OCI-LY7 (cell line): ENCODE results near the gene XPO4. TPM values are rescaled to one million over a fixed set of nuclear protein-coding genes. Genes with fewer than 3 reads are reported as not detected.

Experiments used
- BruUV-seq: library from RNA; stranded (reverse); fragments of 400-500 nt; replicated peaks from 2 replicates; lab custom pipeline; 2021; lab: Mats Ljungman, UMichigan
- CTCF ChIA-PET: fragments of 300-600 bp; sonication (Branson Sonifier 250); formaldehyde crosslinking; loops from one replicate; lab custom pipeline; 2022; ENCODE audit warnings: antibody characterized with exemption; ENCODE audit not compliant: unreplicated experiment; lab: Charles Lee
- POLR2A ChIA-PET: fragments of 300-600 bp; sonication (Branson Sonifier 250); formaldehyde crosslinking; loops from one replicate; lab custom pipeline; 2022; ENCODE audit warnings: antibody characterized with exemption; lab: Charles Lee
- DNase-seq: peaks from one replicate; pipeline ENCODE4 v3.0.0-alpha.2; 2015; ENCODE audit warnings: low spot score
- H2AFZ ChIP-seq: fragments of 200-600 bp; sonication (generic), shearing (Covaris generic); 2 replicates; pipeline ENCODE4 v1.6.1; 2014; ENCODE audit warnings: mild to moderate bottlenecking, antibody characterized with exemption, low read length, moderate library complexity
- H3K27ac ChIP-seq: fragments of 200-600 bp; sonication (generic); 2 replicates; pipeline ENCODE4 v1.5.1; 2014; ENCODE audit warnings: mixed run types, low read depth, mild to moderate bottlenecking, moderate library complexity, low read length, inconsistent platforms; ENCODE audit not compliant: poor library complexity, severe bottlenecking
- H3K36me3 ChIP-seq: fragments of 200-600 bp; sonication (generic); 2 replicates; pipeline ENCODE4 v1.6.1; 2014; ENCODE audit warnings: mild to moderate bottlenecking, antibody characterized with exemption, low read length, moderate library complexity, mixed read lengths; ENCODE audit not compliant: insufficient read depth
- H3K4me1 ChIP-seq: fragments of 200-600 bp; sonication (generic); 2 replicates; pipeline ENCODE4 v1.5.1; 2014; ENCODE audit warnings: mild to moderate bottlenecking, low read length; ENCODE audit not compliant: insufficient read depth, poor library complexity, severe bottlenecking
- H3K4me2 ChIP-seq: fragments of 200-600 bp; sonication (generic); 2 replicates; pipeline ENCODE4 v1.6.1; 2014; ENCODE audit warnings: mild to moderate bottlenecking, low read length
- H3K4me3 ChIP-seq: fragments of 200-600 bp; sonication (generic); 2 replicates; pipeline ENCODE4 v1.5.1; 2014; ENCODE audit warnings: mild to moderate bottlenecking, low read depth, low read length; ENCODE audit not compliant: poor library complexity, severe bottlenecking
- H3K79me2 ChIP-seq: fragments of 200-600 bp; sonication (generic); 2 replicates; pipeline ENCODE4 v1.6.1; 2016; ENCODE audit warnings: low read depth, mild to moderate bottlenecking, low read length, moderate library complexity, mixed read lengths; ENCODE audit not compliant: insufficient read depth
- H3K9me2 ChIP-seq: fragments of 200-600 bp; sonication (generic); 2 replicates; pipeline ENCODE4 v1.6.1; 2016; ENCODE audit warnings: mild to moderate bottlenecking, low read length, mixed read lengths; ENCODE audit not compliant: insufficient read depth
- H3K9me3 ChIP-seq: fragments of 200-600 bp; sonication (generic); 2 replicates; pipeline ENCODE4 v1.6.1; 2014; ENCODE audit warnings: mild to moderate bottlenecking, mixed run types, low read length, mixed read lengths
- H4K20me1 ChIP-seq: fragments of 200-600 bp; sonication (generic); 2 replicates; pipeline ENCODE4 v1.6.1; 2014; ENCODE audit warnings: mild to moderate bottlenecking, antibody characterized with exemption, low read length, moderate library complexity, mixed read lengths; ENCODE audit not compliant: insufficient read depth
- CTCF ChIP-seq: fragments of 200-600 bp; sonication (generic); conservative IDR thresholded peaks from 2 replicates; pipeline ENCODE4 v1.5.1; 2014; ENCODE audit warnings: mild to moderate bottlenecking, antibody characterized with exemption, low read length, moderate library complexity, mixed read lengths
- EZH2phosphoT487 ChIP-seq: fragments of 200-600 bp; sonication (generic); IDR thresholded peaks from 2 replicates; pipeline ENCODE4 v1.6.1; 2018; ENCODE audit warnings: low read depth, borderline replicate concordance, mild to moderate bottlenecking, mixed run types, antibody characterized with exemption, low read length, moderate library complexity, mixed read lengths
- intact Hi-C: fragments of 100-400 bp; cut with micrococcal nuclease; formaldehyde crosslinking; loops from one replicate; pipeline ENCODE4 v1.10.0; 2022; ENCODE audit not compliant: unreplicated experiment
- total RNA-seq, 2 experiments: library from RNA; depleted of rRNA in 1 of 2; stranded (reverse); fragments of >200 nt in 1 of 2; shearing (Covaris generic) in 1 of 2; gene quantifications; 2 replicates each; pipeline ENCODE4 v1.2.3, GENCODE V29; 2014 to 2022

The XPO4 gene
- total RNA-seq, 2 experiments from 2014 or later = 20.6 to 26.9 TPM

GRCh38 chr13:20824762-20825476 lies 77.6 kb downstream of the XPO4 start:
- Histone ChIP-seq H3K9me2 (no peaks in the 10 kb centered on the region), H3K36me3 (peaks cover 65% of the 10 kb centered on the region), H3K9me3 (no peaks in the 10 kb centered on the region), H3K4me3 (no peak overlapping the region), H2AFZ (no peak overlapping the region), H3K4me1 (peaks cover 28% of the 10 kb centered on the region), H3K79me2 (no peaks in the 10 kb centered on the region), H4K20me1 (no peaks in the 10 kb centered on the region), H3K4me2 (0 out of 2 replicates have a peak overlapping the region, but pooled peaks have one; percentile 0), H3K27ac (no peak overlapping the region)
- POLR2A ChIA-PET = interaction anchor here (0.8 kb wide), 1 partner anchor 15 kb away, joined by 3 read pairs; no protein-coding TSS in a partner anchor
- no peak for DNase-seq
- TF ChIP-seq CTCF (no peak), EZH2phosphoT487 (no peak)
- intact Hi-C loops = loop anchor here (5.0 kb wide), 1 partner anchor 123 kb away; the partner anchor contains the start of gene IL17D
- CTCF ChIA-PET = no interaction called here
- BruUV-seq = no TSS peak

GRCh38 chr13:20823071-20823470 lies 79.5 kb downstream of the XPO4 start:
- TF ChIP-seq CTCF (no peak), EZH2phosphoT487 (no peak)
- ChIA-PET POLR2A (interaction anchor here (0.7 kb wide), 1 partner anchor 161 kb away, joined by 3 read pairs; no protein-coding TSS in a partner anchor), CTCF (no interaction called here)
- Histone ChIP-seq H3K9me2 (no peaks in the 10 kb centered on the region), H3K9me3 (no peaks in the 10 kb centered on the region), H4K20me1 (no peaks in the 10 kb centered on the region), H3K79me2 (no peaks in the 10 kb centered on the region), H3K4me3 (no peak overlapping the region), H3K36me3 (peaks cover 79% of the 10 kb centered on the region), H3K4me2 (no peak overlapping the region), H3K27ac (no peak overlapping the region), H2AFZ (no peak overlapping the region), H3K4me1 (peaks cover 21% of the 10 kb centered on the region)
- DNase-seq = no peak
- intact Hi-C loops = no loop called here
- no TSS peak for BruUV-seq

- intact Hi-C loops = no loop called here
- H3K9me3 ChIP-seq = no peaks in the 10 kb centered on the region
- H3K9me2 ChIP-seq = no peaks in the 10 kb centered on the region
- H2AFZ ChIP-seq = no peak overlapping the region
- H3K4me3 ChIP-seq = no peak overlapping the region
- DNase-seq = no peak
- no peaks in the 10 kb centered on the region for H4K20me1 ChIP-seq
- ChIA-PET CTCF (no interaction called here), POLR2A (no interaction called here)
- TF ChIP-seq CTCF = no peak
- TF ChIP-seq EZH2phosphoT487 = no peak
- H3K36me3 ChIP-seq = peaks cover 79% of the 10 kb centered on the region
- H3K4me1 ChIP-seq = peaks cover 21% of the 10 kb centered on the region
- no peak overlapping the region for H3K4me2 ChIP-seq
- H3K27ac ChIP-seq = no peak overlapping the region
- no peaks in the 10 kb centered on the region for H3K79me2 ChIP-seq
- no TSS peak for BruUV-seq
Measured at GRCh38 chr13:20822406-20822805, 80.1 kb downstream of the XPO4 start.
